Stomach (tissue), 9 donors: ENCODE data around the gene MYH6. TPM values are rescaled to one million over a fixed set of nuclear protein-coding genes. Genes with fewer than 3 reads are reported as not detected.
A peak's percentile ranks its signal among the peaks of the same experiment; 100 is the strongest.

Experiments
- DNase-seq, 2 donors: peaks; one replicate each; pipeline versions ENCODE4 v3.0.0 to v3.0.0-alpha.2; 2013 to 2019
- H3K27ac ChIP-seq, 5 donors: fragments of 200-600 bp in 4 of 5; sonication (generic) in 4 of 5; one replicate each; pipeline ENCODE4 v1.5.1; 2013 to 2019; ENCODE audit warnings: mild to moderate bottlenecking in 1 of 5, moderate library complexity in 1 of 5
- H3K27me3 ChIP-seq, 3 donors: fragments of 200-600 bp; sonication (generic); one replicate each; pipeline ENCODE4 v1.5.1; 2017 to 2019; ENCODE audit warnings: mixed run types in 1 of 3
- H3K36me3 ChIP-seq, 4 donors: fragments of 200-600 bp; sonication (generic); 1 replicate in 3 of 4; 2 replicates in 1 of 4; pipeline ENCODE4 v1.5.1; 2016 to 2019
- H3K4me1 ChIP-seq, 4 donors: fragments of 200-600 bp; sonication (generic); one replicate each; pipeline ENCODE4 v1.5.1; 2016 to 2019
- H3K4me3 ChIP-seq, 4 donors: fragments of 200-600 bp; sonication (generic) in 3 of 4; one replicate each; pipeline ENCODE4 v1.5.1; 2016 to 2019; ENCODE audit warnings: mild to moderate bottlenecking in 1 of 4
- H3K9me3 ChIP-seq, 4 donors: fragments of 200-600 bp; sonication (generic); one replicate each; pipeline ENCODE4 v1.5.1; 2016 to 2019
- EP300 ChIP-seq: sonication (generic); formaldehyde crosslinking; IDR thresholded peaks from one replicate; pipeline ENCODE4 v1.6.1; 2017; ENCODE audit warnings: antibody characterized with exemption
- POLR2A ChIP-seq, 4 donors: fragments of 450-650 bp; IDR thresholded peaks; one replicate each; pipeline ENCODE4 v1.6.1; 2016; ENCODE audit warnings: antibody characterized with exemption in 4 of 4, control low read depth in 2 of 4, mild to moderate bottlenecking in 1 of 4, moderate library complexity in 1 of 4
- POLR2AphosphoS5 ChIP-seq, 3 donors: sonication (generic); formaldehyde crosslinking; IDR thresholded peaks; one replicate each; pipeline ENCODE4 v1.6.1; 2016; ENCODE audit warnings: antibody characterized with exemption in 3 of 3
- WGBS, 5 donors: extraction: QIAGEN DNeasy Blood & Tissue Kit in 3 of 5; methylation state at CpG; one replicate each; pipeline versions ENCODE4 v1.1.5 to v1.1.7; 2013 to 2018; 5-methylcytosine and 5-hydroxymethylcytosine counted together
- intact Hi-C: fragments of 100-400 bp; cut with DNase I; formaldehyde crosslinking; loops from one replicate; pipeline ENCODE4 v1.15.1; 2023; ENCODE audit warnings: low total_unique reads
- polyA plus RNA-seq, 3 donors: library from polyadenylated mRNA; stranded (reverse); fragments of 200-250 nt; gene quantifications; one replicate each; pipeline ENCODE4 v1.2.3, GENCODE V29; 2013
- total RNA-seq, 5 donors: library from RNA; depleted of rRNA; stranded (reverse); fragments of >200 nt; gene quantifications; one replicate each; pipeline versions ENCODE4 v1.1.0 to v1.2.3, GENCODE V29; 2014 to 2016
- TF ChIP-seq, protein P1 (sequence below), 7 experiments: fragments of 450-650 bp in 4 of 7; fragments of 200-600 bp in 3 of 7; sonication (generic) in 3 of 7; IDR thresholded peaks; one replicate each; pipeline ENCODE4 v1.5.1; 2016 to 2019; ENCODE audit warnings: antibody characterized with exemption in 7 of 7, control low read depth in 2 of 7, mild to moderate bottlenecking in 1 of 7
- donor health status: healthy with polysubstance abuse.
- donor health status: Bipolar disorder and iron deficiency.
- donor health status: healthy.

Gene MYH6
- total and polyA plus RNA-seq, 8 donors: 0.37 to 3.2 (median 0.97) TPM; not detected in 4

- no peaks in the 10 kb centered on the region for H3K4me1 ChIP-seq
- H3K27me3 ChIP-seq: peaks cover 0 to 20% (median 0%) of the 10 kb centered on the region in 3 donors
- DNase-seq: peak in 1 of 2 donors; percentile 33
- H3K36me3 ChIP-seq: no peaks in the 10 kb centered on the region
- WGBS, 5 donors: 89 to 95% (median 93%) methylated on average over 26 to 39 of the region's 39 CpGs
- H3K9me3 ChIP-seq: no peaks in the 10 kb centered on the region
- no peak overlapping the region for H3K27ac ChIP-seq
- no peak for TF ChIP-seq POLR2AphosphoS5 (IDR thresholded peaks at IDR 0.05)
- TF ChIP-seq, protein P1, sequence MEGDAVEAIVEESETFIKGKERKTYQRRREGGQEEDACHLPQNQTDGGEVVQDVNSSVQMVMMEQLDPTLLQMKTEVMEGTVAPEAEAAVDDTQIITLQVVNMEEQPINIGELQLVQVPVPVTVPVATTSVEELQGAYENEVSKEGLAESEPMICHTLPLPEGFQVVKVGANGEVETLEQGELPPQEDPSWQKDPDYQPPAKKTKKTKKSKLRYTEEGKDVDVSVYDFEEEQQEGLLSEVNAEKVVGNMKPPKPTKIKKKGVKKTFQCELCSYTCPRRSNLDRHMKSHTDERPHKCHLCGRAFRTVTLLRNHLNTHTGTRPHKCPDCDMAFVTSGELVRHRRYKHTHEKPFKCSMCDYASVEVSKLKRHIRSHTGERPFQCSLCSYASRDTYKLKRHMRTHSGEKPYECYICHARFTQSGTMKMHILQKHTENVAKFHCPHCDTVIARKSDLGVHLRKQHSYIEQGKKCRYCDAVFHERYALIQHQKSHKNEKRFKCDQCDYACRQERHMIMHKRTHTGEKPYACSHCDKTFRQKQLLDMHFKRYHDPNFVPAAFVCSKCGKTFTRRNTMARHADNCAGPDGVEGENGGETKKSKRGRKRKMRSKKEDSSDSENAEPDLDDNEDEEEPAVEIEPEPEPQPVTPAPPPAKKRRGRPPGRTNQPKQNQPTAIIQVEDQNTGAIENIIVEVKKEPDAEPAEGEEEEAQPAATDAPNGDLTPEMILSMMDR (IDR thresholded peaks at IDR 0.05): no peak
- TF ChIP-seq POLR2A (IDR thresholded peaks at IDR 0.05): no peak
- TF ChIP-seq EP300: no peak
- intact Hi-C loops: no loop called here
- no peak overlapping the region for H3K4me3 ChIP-seq
Measured at GRCh38 chr14:23414906-23415820, 7.1 kb upstream of the MYH6 start.

DNA sequence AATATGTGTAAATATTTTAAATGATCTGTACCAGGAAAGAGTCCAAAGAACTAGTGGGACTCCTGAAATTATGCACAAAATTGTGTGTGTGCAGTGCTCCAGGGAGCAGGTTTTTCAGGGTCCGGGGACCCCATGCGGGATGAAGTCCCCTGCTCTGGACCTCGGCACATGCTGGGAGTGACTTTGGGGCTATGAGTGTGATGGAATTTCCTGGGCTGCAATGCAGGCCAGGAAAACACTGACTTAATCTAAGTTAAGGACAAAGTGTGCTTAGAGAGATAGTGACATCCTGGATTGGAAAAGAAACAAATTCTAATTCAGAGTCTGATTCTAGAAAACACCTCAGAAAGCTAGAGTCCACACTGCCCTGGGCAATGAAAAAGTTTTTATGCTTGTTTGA, 6.2 kb upstream of the MYH6 start:
- TF ChIP-seq POLR2A (IDR thresholded peaks at IDR 0.05): no peak
- TF ChIP-seq EP300: no peak
- TF ChIP-seq POLR2AphosphoS5 (IDR thresholded peaks at IDR 0.05): no peak
- TF ChIP-seq, protein P1 (IDR thresholded peaks at IDR 0.05): no peak
- Histone ChIP-seq H3K4me3 (no peak overlapping the region), H3K4me1 (no peaks in the 10 kb centered on the region), H3K27ac (no peak overlapping the region), H3K36me3 (no peaks in the 10 kb centered on the region), H3K27me3 (peaks cover 0 to 16% (median 0%) of the 10 kb centered on the region in 3 donors), H3K9me3 (no peaks in the 10 kb centered on the region)
- 53 to 73% (median 61%) methylated on average over 3 of the region's 3 CpGs for WGBS, 5 donors
- no peak for DNase-seq
- intact Hi-C loops: no loop called here

DNA sequence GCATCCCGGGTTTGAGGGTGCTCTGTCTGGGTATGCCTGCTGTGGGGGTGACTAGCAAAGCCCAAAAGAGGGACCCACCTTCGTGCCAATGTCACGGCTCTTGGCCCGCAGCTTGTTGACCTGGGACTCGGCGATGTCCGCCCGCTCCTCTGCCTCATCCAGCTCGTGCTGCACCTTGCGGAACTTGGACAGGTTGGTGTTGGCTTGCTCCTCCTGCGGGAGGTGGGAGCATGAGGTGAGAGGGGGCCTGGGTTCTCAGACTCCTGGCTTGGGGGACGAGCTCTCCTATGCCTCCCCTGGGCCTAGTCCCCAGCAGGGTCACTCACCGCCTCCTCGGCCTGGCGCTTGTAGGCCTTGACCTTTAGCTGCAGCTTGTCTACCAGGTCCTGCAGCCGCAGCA, 5.6 kb upstream of the MYH6 start:
- WGBS, 5 donors: 87 to 92% (median 90%) methylated on average over 15 to 16 of the region's 16 CpGs
- H3K4me1 ChIP-seq: no peaks in the 10 kb centered on the region
- H3K4me3 ChIP-seq: no peak overlapping the region
- TF ChIP-seq POLR2A (IDR thresholded peaks at IDR 0.05) (no peak), EP300 (no peak), POLR2AphosphoS5 (IDR thresholded peaks at IDR 0.05) (no peak)
- TF ChIP-seq, protein P1 (IDR thresholded peaks at IDR 0.05): no peak
- no peaks in the 10 kb centered on the region for H3K9me3 ChIP-seq
- DNase-seq: no peak
- H3K36me3 ChIP-seq: no peaks in the 10 kb centered on the region
- peaks cover 0 to 14% (median 0%) of the 10 kb centered on the region in 3 donors for H3K27me3 ChIP-seq
- no peak overlapping the region for H3K27ac ChIP-seq
- intact Hi-C loops: no loop called here

DNA sequence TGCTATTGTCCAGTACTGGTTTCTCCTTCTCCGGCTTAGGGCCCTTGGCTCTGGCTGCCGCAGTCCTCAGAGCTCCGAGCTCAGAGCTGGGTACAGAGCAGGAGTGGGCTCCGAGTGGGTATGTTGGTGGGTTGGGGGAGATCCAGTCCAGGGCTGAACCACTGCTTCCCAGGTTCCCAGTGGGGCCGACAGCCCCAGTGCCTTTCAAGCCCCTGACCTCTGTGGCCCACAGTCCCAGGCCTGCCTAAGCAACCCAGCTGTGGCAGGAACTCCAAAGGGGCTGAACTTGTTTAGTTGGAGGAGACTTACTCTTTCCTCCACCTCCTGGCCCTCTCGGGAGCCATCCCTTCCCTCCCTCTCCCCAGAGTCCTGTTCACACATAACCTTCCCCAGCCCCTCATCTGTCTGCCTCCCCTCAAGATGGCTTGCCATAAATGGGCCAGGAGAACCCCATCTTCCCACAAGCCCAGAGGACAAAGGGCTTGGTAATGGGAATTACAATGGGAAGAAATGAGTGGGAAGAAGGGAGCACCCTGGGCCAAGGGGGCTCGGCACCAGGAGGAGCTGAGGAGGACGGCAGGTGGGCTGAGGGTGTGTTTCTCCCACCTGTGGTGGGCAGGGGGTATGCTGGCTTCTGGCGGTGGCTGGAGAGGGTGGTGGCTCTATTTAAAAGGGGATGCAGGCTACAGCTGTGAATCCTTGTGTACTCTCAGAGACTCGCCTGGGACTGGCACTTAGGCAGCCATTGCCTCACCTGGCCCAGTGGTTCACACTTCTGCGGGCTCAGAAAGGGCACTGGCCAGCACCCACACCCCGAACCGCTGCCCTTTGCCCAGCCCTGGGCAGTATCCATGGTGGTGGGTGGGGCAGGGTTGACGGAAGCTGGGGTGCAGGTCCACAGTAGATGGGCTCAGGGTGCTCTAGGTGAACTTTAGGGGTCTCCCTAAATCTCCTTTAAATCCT, 3.8 kb upstream of the MYH6 start:
- H3K4me1 ChIP-seq: no peaks in the 10 kb centered on the region
- H3K4me3 ChIP-seq: no peak overlapping the region
- no peaks in the 10 kb centered on the region for H3K36me3 ChIP-seq
- H3K27me3 ChIP-seq: peaks cover 0 to 13% (median 0%) of the 10 kb centered on the region in 3 donors
- no peak for TF ChIP-seq POLR2AphosphoS5 (IDR thresholded peaks at IDR 0.05)
- TF ChIP-seq, protein P1 (IDR thresholded peaks at IDR 0.05): no peak
- TF ChIP-seq EP300: no peak
- no peak for TF ChIP-seq POLR2A (IDR thresholded peaks at IDR 0.05)
- intact Hi-C loops: no loop called here
- 72 to 77% (median 76%) methylated on average over 12 to 14 of the region's 14 CpGs for WGBS, 5 donors
- no peaks in the 10 kb centered on the region for H3K9me3 ChIP-seq
- no peak for DNase-seq
- no peak overlapping the region for H3K27ac ChIP-seq
